ENCODE data around the gene CTBP1.

The CTBP1 gene

GRCh38 chr4:1243451-1244080, 5.4 kb downstream of the CTBP1 start:
- Mint-ChIP-seq H3K4me3 (peak overlapping the region in 2 of 3 experiments; percentile 30 to 59), H3K27me3 (ENCODE audit: low read depth) (no peaks in the 10 kb centered on the region), H3K4me1 (peaks cover 30% of the 10 kb centered on the region), H3K36me3 (ENCODE audit: low read depth) (peaks cover 17% of the 10 kb centered on the region), H3K27ac (no peak overlapping the region), H3K9me3 (no peaks in the 10 kb centered on the region)
- TF ChIP-seq CTCF (IDR thresholded peaks at IDR 0.05; ENCODE audit: unreplicated experiment in 3 of 3), result no peak

GRCh38 chr4:1242506-1243450, 6.2 kb downstream of the CTBP1 start:
- Mint-ChIP-seq H3K36me3 (ENCODE audit: low read depth) (peaks cover 17% of the 10 kb centered on the region), H3K4me1 (peaks cover 30% of the 10 kb centered on the region)

GRCh38 chr4:1241936-1242505, 6.9 kb downstream of the CTBP1 start:
- Mint-ChIP-seq H3K9me3 (no peaks in the 10 kb centered on the region), H3K27ac (no peak overlapping the region), H3K36me3 (ENCODE audit: low read depth) (peaks cover 17% of the 10 kb centered on the region), H3K27me3 (ENCODE audit: low read depth) (no peaks in the 10 kb centered on the region), H3K4me3 (no peak overlapping the region), H3K4me1 (peaks cover 28% of the 10 kb centered on the region)
- no peak for TF ChIP-seq CTCF (IDR thresholded peaks at IDR 0.05; ENCODE audit: unreplicated experiment in 3 of 3)

More at GRCh38 chr4:1242506-1243450, 6.2 kb downstream of the CTBP1 start:
- no peak for TF ChIP-seq CTCF (IDR thresholded peaks at IDR 0.05; ENCODE audit: unreplicated experiment in 3 of 3)
- Mint-ChIP-seq H3K9me3 (no peaks in the 10 kb centered on the region), H3K27ac (peak overlapping the region in 1 of 3 experiments; percentile 32), H3K27me3 (ENCODE audit: low read depth) (no peaks in the 10 kb centered on the region), H3K4me3 (no peak overlapping the region)

- H3K36me3 Mint-ChIP-seq (ENCODE audit: low read depth), result peaks cover 17% of the 10 kb centered on the region
- TF ChIP-seq CTCF (IDR thresholded peaks at IDR 0.05; ENCODE audit: unreplicated experiment in 3 of 3), result no peak
- peak overlapping the region in 1 of 3 experiments; percentile 20 for H3K27ac Mint-ChIP-seq
- peak overlapping the region in 1 of 3 experiments; percentile 10 for H3K4me3 Mint-ChIP-seq
- peaks cover 22% of the 10 kb centered on the region for H3K4me1 Mint-ChIP-seq
- no peaks in the 10 kb centered on the region for H3K27me3 Mint-ChIP-seq (ENCODE audit: low read depth)
- H3K9me3 Mint-ChIP-seq, result no peaks in the 10 kb centered on the region
Observed at GRCh38 chr4:1241466-1241935, 7.4 kb downstream of the CTBP1 start.

- peaks cover 17% of the 10 kb centered on the region for H3K36me3 Mint-ChIP-seq (ENCODE audit: low read depth)
- no peak for TF ChIP-seq CTCF (IDR thresholded peaks at IDR 0.05; ENCODE audit: unreplicated experiment in 3 of 3)
- H3K27me3 Mint-ChIP-seq (ENCODE audit: low read depth), result no peaks in the 10 kb centered on the region
- H3K9me3 Mint-ChIP-seq, result no peaks in the 10 kb centered on the region
- peak overlapping the region in 1 of 3 experiments; percentile 10 for H3K4me3 Mint-ChIP-seq
- peaks cover 16% of the 10 kb centered on the region for H3K4me1 Mint-ChIP-seq
- peak overlapping the region in 1 of 3 experiments; percentile 20 for H3K27ac Mint-ChIP-seq
Observed at GRCh38 chr4:1240721-1241465, 8.0 kb downstream of the CTBP1 start.
